ENCODE measurements around the gene F11R. TPM values are rescaled to one million over a fixed set of nuclear protein-coding genes. Genes with fewer than 3 reads are reported as not detected.

F11R gene
- total and polyA plus RNA-seq, 4 donors, result 25.8 to 80.4 (median 45.6) TPM

DNA sequence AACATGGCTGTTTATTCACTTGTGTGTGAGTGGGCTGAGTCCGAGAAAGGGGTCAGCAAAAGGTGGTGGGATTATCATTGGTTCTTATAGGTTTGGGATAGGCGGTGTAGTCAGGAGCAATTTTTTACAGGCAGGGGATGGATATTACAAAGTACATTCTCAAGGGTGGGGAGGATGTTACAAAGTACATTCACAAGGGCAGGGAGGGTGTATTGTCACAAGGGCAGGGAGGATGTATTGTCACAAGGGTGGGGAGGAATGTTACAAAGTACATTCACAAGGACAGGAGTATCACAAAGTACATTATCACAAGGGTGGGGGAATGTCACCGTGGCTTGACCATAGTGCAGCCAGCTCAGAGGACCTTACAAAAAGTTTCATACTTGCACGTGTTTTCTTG, 35.2 kb downstream of the F11R start (continued):
- TF ChIP-seq, protein P1, sequence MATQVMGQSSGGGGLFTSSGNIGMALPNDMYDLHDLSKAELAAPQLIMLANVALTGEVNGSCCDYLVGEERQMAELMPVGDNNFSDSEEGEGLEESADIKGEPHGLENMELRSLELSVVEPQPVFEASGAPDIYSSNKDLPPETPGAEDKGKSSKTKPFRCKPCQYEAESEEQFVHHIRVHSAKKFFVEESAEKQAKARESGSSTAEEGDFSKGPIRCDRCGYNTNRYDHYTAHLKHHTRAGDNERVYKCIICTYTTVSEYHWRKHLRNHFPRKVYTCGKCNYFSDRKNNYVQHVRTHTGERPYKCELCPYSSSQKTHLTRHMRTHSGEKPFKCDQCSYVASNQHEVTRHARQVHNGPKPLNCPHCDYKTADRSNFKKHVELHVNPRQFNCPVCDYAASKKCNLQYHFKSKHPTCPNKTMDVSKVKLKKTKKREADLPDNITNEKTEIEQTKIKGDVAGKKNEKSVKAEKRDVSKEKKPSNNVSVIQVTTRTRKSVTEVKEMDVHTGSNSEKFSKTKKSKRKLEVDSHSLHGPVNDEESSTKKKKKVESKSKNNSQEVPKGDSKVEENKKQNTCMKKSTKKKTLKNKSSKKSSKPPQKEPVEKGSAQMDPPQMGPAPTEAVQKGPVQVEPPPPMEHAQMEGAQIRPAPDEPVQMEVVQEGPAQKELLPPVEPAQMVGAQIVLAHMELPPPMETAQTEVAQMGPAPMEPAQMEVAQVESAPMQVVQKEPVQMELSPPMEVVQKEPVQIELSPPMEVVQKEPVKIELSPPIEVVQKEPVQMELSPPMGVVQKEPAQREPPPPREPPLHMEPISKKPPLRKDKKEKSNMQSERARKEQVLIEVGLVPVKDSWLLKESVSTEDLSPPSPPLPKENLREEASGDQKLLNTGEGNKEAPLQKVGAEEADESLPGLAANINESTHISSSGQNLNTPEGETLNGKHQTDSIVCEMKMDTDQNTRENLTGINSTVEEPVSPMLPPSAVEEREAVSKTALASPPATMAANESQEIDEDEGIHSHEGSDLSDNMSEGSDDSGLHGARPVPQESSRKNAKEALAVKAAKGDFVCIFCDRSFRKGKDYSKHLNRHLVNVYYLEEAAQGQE (IDR thresholded peaks at IDR 0.05), result no peak
- TF ChIP-seq SP1 (IDR thresholded peaks at IDR 0.05) (no peak), JUND (IDR thresholded peaks at IDR 0.05) (no peak)

DNA sequence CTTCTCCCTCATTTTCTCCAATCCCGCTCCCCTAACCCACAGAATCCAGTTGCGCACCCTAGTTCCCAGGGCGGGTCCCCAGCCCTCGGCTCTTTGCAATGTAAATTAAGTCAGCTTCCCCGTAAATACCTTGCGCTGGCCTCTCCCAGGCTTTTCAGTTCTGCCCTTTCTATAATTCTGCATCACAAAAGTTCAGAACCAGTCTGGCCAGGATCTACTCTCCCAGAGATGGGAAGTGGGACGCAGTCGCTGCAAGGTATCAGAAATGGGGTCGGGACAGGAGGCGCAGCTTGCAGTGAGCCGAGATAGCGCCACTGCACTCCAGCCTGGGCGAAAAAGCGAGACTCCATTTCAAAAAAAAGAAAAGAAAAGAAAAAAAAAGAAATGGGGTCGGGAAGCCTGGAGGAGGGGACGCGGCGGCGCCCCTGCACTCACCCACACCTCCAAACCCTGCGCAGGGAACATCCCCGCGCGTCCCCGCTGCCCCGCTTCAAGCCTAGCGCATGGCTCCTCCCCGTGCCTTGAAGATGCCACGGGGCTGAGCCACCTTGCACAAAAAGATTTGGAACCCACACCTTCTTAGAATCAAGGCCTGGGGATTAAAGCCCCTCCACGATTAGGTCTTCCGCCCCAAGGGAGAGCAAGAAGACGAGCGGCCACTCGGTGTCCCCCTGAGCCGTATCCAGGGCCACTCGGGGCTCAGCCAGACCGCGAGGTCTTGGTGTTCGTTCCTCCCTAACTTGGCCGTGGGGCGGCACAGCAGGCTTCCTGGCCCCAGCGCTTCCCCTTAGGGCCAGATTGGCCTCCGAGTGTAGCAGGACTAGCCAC, 39.2 kb downstream of the F11R start:
- Histone ChIP-seq H3K4me1 (ENCODE audit: control insufficient read depth in 4 of 4, insufficient read depth in 4 of 4, low read length in 3 of 4) (peaks cover 0 to 2% (median 0%) of the 10 kb centered on the region in 4 donors), H3K36me3 (ENCODE audit: control insufficient read depth in 4 of 4, insufficient read depth in 3 of 4, low read depth in 1 of 4, low read length in 3 of 4) (no peaks in the 10 kb centered on the region), H3K27me3 (ENCODE audit: control insufficient read depth in 4 of 4, insufficient read depth in 4 of 4, low read length in 3 of 4) (no peaks in the 10 kb centered on the region), H3K9ac (ENCODE audit: low read depth in 1 of 2, low read length in 2 of 2) (no peak overlapping the region), H3K4me3 (ENCODE audit: low read depth in 1 of 3, low read length in 3 of 3) (peak overlapping the region in 1 of 3 donors; percentile 0), H3K9me3 (ENCODE audit: control insufficient read depth in 4 of 4, low read length in 3 of 4) (no peaks in the 10 kb centered on the region), H3K27ac (ENCODE audit: low read depth in 1 of 2, low read length in 2 of 2) (no peak overlapping the region)
- TF ChIP-seq RAD21 (IDR thresholded peaks at IDR 0.05) (no peak), FOXA1 (IDR thresholded peaks at IDR 0.05) (no peak), TAF1 (conservative IDR thresholded peaks at IDR 0.05) (no peak), RXRA (IDR thresholded peaks at IDR 0.05) (no peak), SP1 (IDR thresholded peaks at IDR 0.05) (no peak), EGR1 (IDR thresholded peaks at IDR 0.05; ENCODE audit: low read depth in 2 of 2) (no peak), YY1 (IDR thresholded peaks at IDR 0.05) (no peak)
- TF ChIP-seq, protein P2, sequence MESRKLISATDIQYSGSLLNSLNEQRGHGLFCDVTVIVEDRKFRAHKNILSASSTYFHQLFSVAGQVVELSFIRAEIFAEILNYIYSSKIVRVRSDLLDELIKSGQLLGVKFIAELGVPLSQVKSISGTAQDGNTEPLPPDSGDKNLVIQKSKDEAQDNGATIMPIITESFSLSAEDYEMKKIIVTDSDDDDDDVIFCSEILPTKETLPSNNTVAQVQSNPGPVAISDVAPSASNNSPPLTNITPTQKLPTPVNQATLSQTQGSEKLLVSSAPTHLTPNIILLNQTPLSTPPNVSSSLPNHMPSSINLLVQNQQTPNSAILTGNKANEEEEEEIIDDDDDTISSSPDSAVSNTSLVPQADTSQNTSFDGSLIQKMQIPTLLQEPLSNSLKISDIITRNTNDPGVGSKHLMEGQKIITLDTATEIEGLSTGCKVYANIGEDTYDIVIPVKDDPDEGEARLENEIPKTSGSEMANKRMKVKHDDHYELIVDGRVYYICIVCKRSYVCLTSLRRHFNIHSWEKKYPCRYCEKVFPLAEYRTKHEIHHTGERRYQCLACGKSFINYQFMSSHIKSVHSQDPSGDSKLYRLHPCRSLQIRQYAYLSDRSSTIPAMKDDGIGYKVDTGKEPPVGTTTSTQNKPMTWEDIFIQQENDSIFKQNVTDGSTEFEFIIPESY (IDR thresholded peaks at IDR 0.05), result no peak
- WGBS, result 9% methylated on average over 42 of the region's 42 CpGs
- no peak for DNase-seq (ENCODE audit: low spot score)

DNA sequence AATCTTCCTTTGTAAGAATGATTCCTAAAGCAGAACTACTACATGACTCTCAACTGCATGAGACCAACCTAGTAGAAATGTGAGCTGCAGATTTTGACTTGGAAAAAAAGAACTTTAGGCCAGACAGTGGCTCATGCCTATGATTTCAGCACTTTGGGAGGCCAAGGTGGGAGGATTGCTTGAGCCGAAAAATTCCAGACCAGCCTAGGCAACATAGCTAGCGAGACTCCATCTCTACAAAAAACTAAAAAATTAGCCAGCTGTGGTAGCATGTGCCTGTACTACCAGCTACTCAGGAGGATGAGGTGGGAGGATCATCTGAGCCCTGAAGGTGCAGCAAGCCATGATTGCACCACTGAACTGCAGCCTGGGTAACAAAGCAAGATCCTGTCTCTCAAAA, 41.7 kb downstream of the F11R start:
- H3K9me3 ChIP-seq (ENCODE audit: control insufficient read depth in 4 of 4, low read length in 3 of 4), result no peaks in the 10 kb centered on the region
- no peaks in the 10 kb centered on the region for H3K36me3 ChIP-seq (ENCODE audit: control insufficient read depth in 4 of 4, insufficient read depth in 3 of 4, low read depth in 1 of 4, low read length in 3 of 4)
- TF ChIP-seq, protein P3, sequence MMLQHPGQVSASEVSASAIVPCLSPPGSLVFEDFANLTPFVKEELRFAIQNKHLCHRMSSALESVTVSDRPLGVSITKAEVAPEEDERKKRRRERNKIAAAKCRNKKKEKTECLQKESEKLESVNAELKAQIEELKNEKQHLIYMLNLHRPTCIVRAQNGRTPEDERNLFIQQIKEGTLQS (IDR thresholded peaks at IDR 0.05), result no peak
- TF ChIP-seq RAD21 (IDR thresholded peaks at IDR 0.05) (no peak), NR2F2 (IDR thresholded peaks at IDR 0.05) (no peak), HNF4G (IDR thresholded peaks at IDR 0.05) (no peak), FOXA1 (IDR thresholded peaks at IDR 0.05) (no peak), EGR1 (IDR thresholded peaks at IDR 0.05; ENCODE audit: low read depth in 2 of 2) (no peak), GABPA (IDR thresholded peaks at IDR 0.05 in 1 of 2, conservative IDR thresholded peaks at IDR 0.05 in 1 of 2) (no peak), FOXA2 (IDR thresholded peaks at IDR 0.05) (no peak), RXRA (IDR thresholded peaks at IDR 0.05) (no peak), HNF4A (conservative IDR thresholded peaks at IDR 0.05) (no peak), SP1 (IDR thresholded peaks at IDR 0.05) (no peak)
- TF ChIP-seq, protein P4, sequence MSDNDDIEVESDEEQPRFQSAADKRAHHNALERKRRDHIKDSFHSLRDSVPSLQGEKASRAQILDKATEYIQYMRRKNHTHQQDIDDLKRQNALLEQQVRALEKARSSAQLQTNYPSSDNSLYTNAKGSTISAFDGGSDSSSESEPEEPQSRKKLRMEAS (IDR thresholded peaks at IDR 0.05), result no peak
- TF ChIP-seq, protein P2 (IDR thresholded peaks at IDR 0.05), result no peak
- no peak for DNase-seq (ENCODE audit: low spot score)
- 96% methylated on average over 2 of the region's 2 CpGs for WGBS
- H3K27me3 ChIP-seq (ENCODE audit: control insufficient read depth in 4 of 4, insufficient read depth in 4 of 4, low read length in 3 of 4), result no peaks in the 10 kb centered on the region
- H3K4me3 ChIP-seq (ENCODE audit: low read depth in 1 of 3, low read length in 3 of 3), result no peak overlapping the region
- no peak overlapping the region for H3K27ac ChIP-seq (ENCODE audit: low read depth in 1 of 2, low read length in 2 of 2)
- H3K9ac ChIP-seq (ENCODE audit: low read depth in 1 of 2, low read length in 2 of 2), result no peak overlapping the region
- H3K4me1 ChIP-seq (ENCODE audit: control insufficient read depth in 4 of 4, insufficient read depth in 4 of 4, low read length in 3 of 4), result peaks cover 0 to 2% (median 0%) of the 10 kb centered on the region in 4 donors

All from liver (tissue), 9 donors.